HEK293 (cell line): ENCODE results near the gene ZFYVE28.

Source experiments
- GLI4 ChIP-seq: fragments of 450-650 bp; formaldehyde crosslinking; IDR thresholded peaks from 2 replicates; pipeline ENCODE4 v1.5.1; 2016; ENCODE audit warnings: missing biosample characterization, missing genetic modification characterization
- SP2 ChIP-seq: fragments of 450-650 bp; formaldehyde crosslinking; IDR thresholded peaks from 2 replicates; pipeline ENCODE4 v1.5.1; 2016; ENCODE audit warnings: missing biosample characterization, missing genetic modification characterization
- YY1 ChIP-seq: fragments of 450-650 bp; formaldehyde crosslinking; IDR thresholded peaks from 2 replicates; pipeline ENCODE4 v1.5.1; 2018; ENCODE audit warnings: missing biosample characterization, missing genetic modification characterization
- ZNF157 ChIP-seq: fragments of 450-650 bp; formaldehyde crosslinking; IDR thresholded peaks from 2 replicates; pipeline ENCODE4 v1.5.1; 2016; ENCODE audit warnings: missing biosample characterization, missing genetic modification characterization
- ZNF449 ChIP-seq: fragments of 450-650 bp; formaldehyde crosslinking; IDR thresholded peaks from 2 replicates; pipeline ENCODE4 v1.5.1; 2017; ENCODE audit warnings: missing biosample characterization, mild to moderate bottlenecking, missing genetic modification characterization, moderate library complexity
- ZNF621 ChIP-seq: fragments of 450-650 bp; formaldehyde crosslinking; IDR thresholded peaks from 2 replicates; pipeline ENCODE4 v1.5.1; 2017; ENCODE audit warnings: missing biosample characterization, missing genetic modification characterization
- TF ChIP-seq, protein P1 (sequence below): fragments of 450-650 bp; IDR thresholded peaks from 2 replicates; pipeline ENCODE4 v1.5.1; 2018; ENCODE audit warnings: missing biosample characterization, mild to moderate bottlenecking, missing genetic modification characterization
- TF ChIP-seq, protein P2 (sequence below): fragments of 450-650 bp; formaldehyde crosslinking; IDR thresholded peaks from 2 replicates; pipeline ENCODE4 v1.5.1; 2016; ENCODE audit warnings: missing biosample characterization, missing genetic modification characterization

DNA sequence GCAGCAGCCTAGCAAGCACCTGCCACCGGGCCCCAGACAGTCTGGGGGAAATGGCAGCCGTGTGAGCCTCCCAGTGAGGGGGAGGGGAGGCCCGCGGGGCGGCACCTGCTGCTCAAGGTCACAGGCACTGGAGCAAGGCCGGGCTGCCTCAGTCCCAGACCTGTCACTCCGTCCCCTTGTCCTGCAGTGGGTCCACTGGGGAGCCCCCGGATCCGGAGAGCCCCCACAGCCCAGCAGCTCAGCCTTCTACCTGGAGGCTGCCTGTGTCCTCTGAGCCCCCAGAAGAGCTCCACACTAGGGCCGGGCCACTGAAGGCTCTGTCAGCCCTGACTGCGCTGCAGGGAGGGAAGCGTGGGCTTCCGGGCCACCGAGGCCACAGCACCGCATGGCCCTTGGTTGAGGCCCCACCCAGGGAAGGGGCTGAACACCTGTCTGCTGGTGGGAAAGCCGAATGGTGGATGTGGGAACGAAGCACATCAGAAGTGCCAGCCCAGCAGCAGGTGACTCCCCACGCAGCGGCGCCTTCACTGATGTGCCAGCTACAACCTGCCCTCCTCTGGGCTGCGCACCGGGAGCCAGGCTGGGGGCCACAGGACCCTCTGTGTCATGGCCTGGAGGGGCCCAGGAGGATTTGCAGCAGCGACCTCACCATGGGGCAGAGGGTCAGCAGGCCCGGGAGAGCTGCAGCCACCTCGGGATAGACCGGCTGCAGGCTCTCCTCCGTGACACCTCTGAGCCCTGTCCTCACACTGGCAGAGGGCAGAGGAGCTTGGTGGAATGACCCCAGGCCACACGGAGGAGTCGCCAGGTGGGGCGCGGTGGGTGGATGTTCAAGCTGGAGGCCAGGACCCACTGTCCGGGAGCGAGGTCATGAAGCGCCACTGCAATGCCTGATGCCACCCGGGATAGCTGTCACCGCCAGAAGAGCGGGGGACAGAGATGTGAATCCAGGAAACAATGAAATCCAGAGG, 121.5 kb downstream of the ZFYVE28 start:
- no peak for TF ChIP-seq YY1 (tag by site-specific recombination)
- TF ChIP-seq, protein P1, sequence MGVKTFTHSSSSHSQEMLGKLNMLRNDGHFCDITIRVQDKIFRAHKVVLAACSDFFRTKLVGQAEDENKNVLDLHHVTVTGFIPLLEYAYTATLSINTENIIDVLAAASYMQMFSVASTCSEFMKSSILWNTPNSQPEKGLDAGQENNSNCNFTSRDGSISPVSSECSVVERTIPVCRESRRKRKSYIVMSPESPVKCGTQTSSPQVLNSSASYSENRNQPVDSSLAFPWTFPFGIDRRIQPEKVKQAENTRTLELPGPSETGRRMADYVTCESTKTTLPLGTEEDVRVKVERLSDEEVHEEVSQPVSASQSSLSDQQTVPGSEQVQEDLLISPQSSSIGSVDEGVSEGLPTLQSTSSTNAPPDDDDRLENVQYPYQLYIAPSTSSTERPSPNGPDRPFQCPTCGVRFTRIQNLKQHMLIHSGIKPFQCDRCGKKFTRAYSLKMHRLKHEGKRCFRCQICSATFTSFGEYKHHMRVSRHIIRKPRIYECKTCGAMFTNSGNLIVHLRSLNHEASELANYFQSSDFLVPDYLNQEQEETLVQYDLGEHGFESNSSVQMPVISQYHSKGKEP (tag by site-specific recombination), result no peak
- TF ChIP-seq, protein P2, sequence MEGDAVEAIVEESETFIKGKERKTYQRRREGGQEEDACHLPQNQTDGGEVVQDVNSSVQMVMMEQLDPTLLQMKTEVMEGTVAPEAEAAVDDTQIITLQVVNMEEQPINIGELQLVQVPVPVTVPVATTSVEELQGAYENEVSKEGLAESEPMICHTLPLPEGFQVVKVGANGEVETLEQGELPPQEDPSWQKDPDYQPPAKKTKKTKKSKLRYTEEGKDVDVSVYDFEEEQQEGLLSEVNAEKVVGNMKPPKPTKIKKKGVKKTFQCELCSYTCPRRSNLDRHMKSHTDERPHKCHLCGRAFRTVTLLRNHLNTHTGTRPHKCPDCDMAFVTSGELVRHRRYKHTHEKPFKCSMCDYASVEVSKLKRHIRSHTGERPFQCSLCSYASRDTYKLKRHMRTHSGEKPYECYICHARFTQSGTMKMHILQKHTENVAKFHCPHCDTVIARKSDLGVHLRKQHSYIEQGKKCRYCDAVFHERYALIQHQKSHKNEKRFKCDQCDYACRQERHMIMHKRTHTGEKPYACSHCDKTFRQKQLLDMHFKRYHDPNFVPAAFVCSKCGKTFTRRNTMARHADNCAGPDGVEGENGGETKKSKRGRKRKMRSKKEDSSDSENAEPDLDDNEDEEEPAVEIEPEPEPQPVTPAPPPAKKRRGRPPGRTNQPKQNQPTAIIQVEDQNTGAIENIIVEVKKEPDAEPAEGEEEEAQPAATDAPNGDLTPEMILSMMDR (tag by site-specific recombination), result no peak
- TF ChIP-seq ZNF157, result no peak
- no peak for TF ChIP-seq SP2 (tag by site-specific recombination)
- no peak for TF ChIP-seq ZNF621 (tag by site-specific recombination)
- no peak for TF ChIP-seq GLI4 (tag by site-specific recombination)
- TF ChIP-seq ZNF449 (tag by site-specific recombination), result no peak
